ENCODE measurements around the gene SUCLG1. TPM values are rescaled to one million over a fixed set of nuclear protein-coding genes. Genes with fewer than 3 reads are reported as not detected.

SUCLG1 gene
- total and polyA plus RNA-seq, 8 donors, result 19.6 to 115 (median 93.0) TPM

- no peaks in the 10 kb centered on the region for H3K36me3 ChIP-seq
- H3K9me3 ChIP-seq, result no peaks in the 10 kb centered on the region
- H3K27me3 ChIP-seq, result no peaks in the 10 kb centered on the region
- H3K4me3 ChIP-seq, result no peak overlapping the region
- WGBS, 5 donors, result 64 to 79% (median 70%) methylated on average over 3 of the region's 3 CpGs
- no peaks in the 10 kb centered on the region for H3K4me1 ChIP-seq
- intact Hi-C loops (cut with DNase I; ENCODE audit: low total_unique reads), result no loop called here
- H3K27ac ChIP-seq, result no peak overlapping the region
- no peak for TF ChIP-seq CTCF (IDR thresholded peaks at IDR 0.05)
- no peak for TF ChIP-seq POLR2AphosphoS5 (IDR thresholded peaks at IDR 0.05)
- no peak for TF ChIP-seq EP300 (IDR thresholded peaks at IDR 0.05)
- DNase-seq, result no peak
These were observed 63.3 kb downstream of the SUCLG1 start for GRCh38 chr2:84395820-84396219.

- WGBS, 5 donors, result 48 to 60% (median 57%) methylated on average over 2 of the region's 2 CpGs
- Histone ChIP-seq H3K36me3 (no peaks in the 10 kb centered on the region), H3K4me1 (no peaks in the 10 kb centered on the region), H3K27me3 (no peaks in the 10 kb centered on the region), H3K9me3 (no peaks in the 10 kb centered on the region), H3K4me3 (no peak overlapping the region), H3K27ac (no peak overlapping the region)
- intact Hi-C loops (cut with DNase I; ENCODE audit: low total_unique reads), result no loop called here
- DNase-seq, result no peak
- no peak for TF ChIP-seq EP300 (IDR thresholded peaks at IDR 0.05)
- TF ChIP-seq POLR2A (IDR thresholded peaks at IDR 0.05), result no peak
- no peak for TF ChIP-seq POLR2AphosphoS5 (IDR thresholded peaks at IDR 0.05)
- TF ChIP-seq CTCF (IDR thresholded peaks at IDR 0.05), result no peak
These were observed 64.5 kb downstream of the SUCLG1 start for GRCh38 chr2:84394628-84395027.

- no peak overlapping the region for H3K4me3 ChIP-seq
- DNase-seq, result no peak
- H3K4me1 ChIP-seq, result no peaks in the 10 kb centered on the region
- H3K27ac ChIP-seq, result no peak overlapping the region
- no peaks in the 10 kb centered on the region for H3K9me3 ChIP-seq
- TF ChIP-seq CTCF (IDR thresholded peaks at IDR 0.05), result no peak
- H3K36me3 ChIP-seq, result no peaks in the 10 kb centered on the region
- intact Hi-C loops (cut with DNase I; ENCODE audit: low total_unique reads), result no loop called here
- no peaks in the 10 kb centered on the region for H3K27me3 ChIP-seq
These were observed 65.3 kb downstream of the SUCLG1 start for GRCh38 chr2:84393829-84394228.

GRCh38 chr2:84389794-84390193, 69.3 kb downstream of the SUCLG1 start:
- H3K27me3 ChIP-seq, result no peaks in the 10 kb centered on the region
- TF ChIP-seq POLR2A (IDR thresholded peaks at IDR 0.05) (no peak), POLR2AphosphoS5 (IDR thresholded peaks at IDR 0.05) (no peak), CTCF (IDR thresholded peaks at IDR 0.05) (no peak), EP300 (IDR thresholded peaks at IDR 0.05) (no peak)
- H3K9me3 ChIP-seq, result no peaks in the 10 kb centered on the region
- H3K27ac ChIP-seq, result no peak overlapping the region
- no peak for DNase-seq
- H3K36me3 ChIP-seq, result no peaks in the 10 kb centered on the region
- H3K4me3 ChIP-seq, result no peak overlapping the region
- no peaks in the 10 kb centered on the region for H3K4me1 ChIP-seq
- WGBS, 5 donors, result 38 to 59% (median 50%) methylated on average over 1 of the region's 1 CpG
- intact Hi-C loops (cut with DNase I; ENCODE audit: low total_unique reads), result no loop called here
